ENCODE results near the gene COL20A1. TPM values are rescaled to one million over a fixed set of nuclear protein-coding genes. Genes with fewer than 3 reads are reported as not detected.

The COL20A1 gene
- total and polyA plus RNA-seq, 2 of the 13 experiments (the other 11 are each of a cell fraction or from before 2014, with no cell fraction given): not detected

DNA sequence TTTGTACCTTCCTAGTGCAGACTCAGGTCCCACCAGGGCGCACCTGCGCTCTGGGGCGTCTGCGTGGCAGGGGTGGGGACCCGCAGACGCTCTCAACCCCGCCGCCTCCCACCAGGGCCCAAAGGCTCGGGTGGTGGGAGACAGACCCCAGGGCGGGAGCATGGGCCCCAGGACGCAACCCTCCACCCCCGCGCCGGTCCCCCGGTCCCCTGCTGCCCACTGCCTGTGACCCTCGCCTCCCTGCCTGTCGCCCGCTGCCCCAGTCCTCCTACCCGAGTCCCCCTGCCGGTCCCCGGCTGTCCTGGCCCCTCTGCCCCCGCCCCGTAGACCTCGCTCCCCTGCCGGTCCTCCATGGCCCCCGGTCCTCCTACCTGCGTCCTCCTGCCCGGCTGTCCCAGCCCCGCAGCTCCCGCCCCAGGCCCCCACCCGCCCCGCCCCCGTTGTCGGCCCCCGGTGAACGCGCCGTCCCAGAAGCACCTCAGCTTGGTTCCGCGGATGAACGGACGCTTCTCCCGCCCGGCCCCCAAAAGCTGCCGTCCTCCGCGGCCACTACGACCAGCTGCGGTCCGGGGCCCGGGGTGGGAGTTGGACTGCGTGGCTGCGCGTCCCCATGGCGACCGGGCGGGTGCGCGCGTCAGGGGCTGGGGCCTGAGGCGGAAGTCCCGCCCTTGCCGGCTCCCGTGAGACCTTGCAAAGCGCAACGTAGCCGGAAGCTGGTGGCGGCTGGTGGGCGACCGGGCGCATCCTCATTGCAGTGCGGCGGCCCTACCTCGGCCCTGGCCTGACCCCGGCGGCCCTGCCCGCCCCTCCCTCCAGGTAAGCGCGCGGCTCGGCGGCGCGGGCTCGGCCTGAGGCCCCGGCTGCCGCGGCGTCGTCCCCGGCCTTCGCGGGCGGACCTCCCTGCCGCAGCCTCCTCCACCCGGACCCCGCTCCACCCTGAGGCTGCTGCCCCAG is 20.6 kb upstream of the COL20A1 start, which contains the start of gene ARFGAP1 (continued):
- TF ChIP-seq, protein P1, sequence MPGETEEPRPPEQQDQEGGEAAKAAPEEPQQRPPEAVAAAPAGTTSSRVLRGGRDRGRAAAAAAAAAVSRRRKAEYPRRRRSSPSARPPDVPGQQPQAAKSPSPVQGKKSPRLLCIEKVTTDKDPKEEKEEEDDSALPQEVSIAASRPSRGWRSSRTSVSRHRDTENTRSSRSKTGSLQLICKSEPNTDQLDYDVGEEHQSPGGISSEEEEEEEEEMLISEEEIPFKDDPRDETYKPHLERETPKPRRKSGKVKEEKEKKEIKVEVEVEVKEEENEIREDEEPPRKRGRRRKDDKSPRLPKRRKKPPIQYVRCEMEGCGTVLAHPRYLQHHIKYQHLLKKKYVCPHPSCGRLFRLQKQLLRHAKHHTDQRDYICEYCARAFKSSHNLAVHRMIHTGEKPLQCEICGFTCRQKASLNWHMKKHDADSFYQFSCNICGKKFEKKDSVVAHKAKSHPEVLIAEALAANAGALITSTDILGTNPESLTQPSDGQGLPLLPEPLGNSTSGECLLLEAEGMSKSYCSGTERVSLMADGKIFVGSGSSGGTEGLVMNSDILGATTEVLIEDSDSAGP (CRISPR knock-in tag; IDR thresholded peaks at IDR 0.05; ENCODE audit: borderline replicate concordance): peak; percentile 75
- TF ChIP-seq SP140L (CRISPR knock-in tag; IDR thresholded peaks at IDR 0.05; ENCODE audit: borderline replicate concordance): no peak
- TF ChIP-seq ZBTB7B (CRISPR knock-in tag; IDR thresholded peaks at IDR 0.05): peak; percentile 89
- no peak for TF ChIP-seq ZNF136 (CRISPR knock-in tag; IDR thresholded peaks at IDR 0.05; ENCODE audit: low read depth)
- TF ChIP-seq PHF20 (CRISPR knock-in tag; IDR thresholded peaks at IDR 0.05): peak; percentile 93
- TF ChIP-seq, protein P2, sequence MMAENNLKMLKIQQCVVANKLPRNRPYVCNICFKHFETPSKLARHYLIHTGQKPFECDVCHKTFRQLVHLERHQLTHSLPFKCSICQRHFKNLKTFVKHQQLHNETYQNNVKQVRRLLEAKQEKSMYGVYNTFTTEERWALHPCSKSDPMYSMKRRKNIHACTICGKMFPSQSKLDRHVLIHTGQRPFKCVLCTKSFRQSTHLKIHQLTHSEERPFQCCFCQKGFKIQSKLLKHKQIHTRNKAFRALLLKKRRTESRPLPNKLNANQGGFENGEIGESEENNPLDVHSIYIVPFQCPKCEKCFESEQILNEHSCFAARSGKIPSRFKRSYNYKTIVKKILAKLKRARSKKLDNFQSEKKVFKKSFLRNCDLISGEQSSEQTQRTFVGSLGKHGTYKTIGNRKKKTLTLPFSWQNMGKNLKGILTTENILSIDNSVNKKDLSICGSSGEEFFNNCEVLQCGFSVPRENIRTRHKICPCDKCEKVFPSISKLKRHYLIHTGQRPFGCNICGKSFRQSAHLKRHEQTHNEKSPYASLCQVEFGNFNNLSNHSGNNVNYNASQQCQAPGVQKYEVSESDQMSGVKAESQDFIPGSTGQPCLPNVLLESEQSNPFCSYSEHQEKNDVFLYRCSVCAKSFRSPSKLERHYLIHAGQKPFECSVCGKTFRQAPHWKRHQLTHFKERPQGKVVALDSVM (CRISPR knock-in tag; IDR thresholded peaks at IDR 0.05): peak; percentile 89
- TF ChIP-seq, protein P3, sequence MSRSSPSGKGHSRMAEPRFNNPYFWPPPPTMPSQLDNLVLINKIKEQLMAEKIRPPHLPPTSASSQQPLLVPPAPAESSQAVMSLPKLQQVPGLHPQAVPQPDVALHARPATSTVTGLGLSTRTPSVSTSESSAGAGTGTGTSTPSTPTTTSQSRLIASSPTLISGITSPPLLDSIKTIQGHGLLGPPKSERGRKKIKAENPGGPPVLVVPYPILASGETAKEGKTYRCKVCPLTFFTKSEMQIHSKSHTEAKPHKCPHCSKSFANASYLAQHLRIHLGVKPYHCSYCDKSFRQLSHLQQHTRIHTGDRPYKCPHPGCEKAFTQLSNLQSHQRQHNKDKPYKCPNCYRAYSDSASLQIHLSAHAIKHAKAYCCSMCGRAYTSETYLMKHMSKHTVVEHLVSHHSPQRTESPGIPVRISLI (CRISPR knock-in tag; IDR thresholded peaks at IDR 0.05; ENCODE audit: borderline replicate concordance): no peak
- TF ChIP-seq ZNF143 (CRISPR knock-in tag; IDR thresholded peaks at IDR 0.05): peak; percentile 93
- TF ChIP-seq ZNF713 (CRISPR knock-in tag; IDR thresholded peaks at IDR 0.05): peak; percentile 24; the same call in 1 of the 2 replicates
- peak; percentile 85 for TF ChIP-seq POLR2AphosphoS5 (IDR thresholded peaks at IDR 0.05; ENCODE audit: low read depth, low read length)
- no peak for TF ChIP-seq ZNF530 (CRISPR knock-in tag; IDR thresholded peaks at IDR 0.05; ENCODE audit: low read depth)
- TF ChIP-seq, protein P4, sequence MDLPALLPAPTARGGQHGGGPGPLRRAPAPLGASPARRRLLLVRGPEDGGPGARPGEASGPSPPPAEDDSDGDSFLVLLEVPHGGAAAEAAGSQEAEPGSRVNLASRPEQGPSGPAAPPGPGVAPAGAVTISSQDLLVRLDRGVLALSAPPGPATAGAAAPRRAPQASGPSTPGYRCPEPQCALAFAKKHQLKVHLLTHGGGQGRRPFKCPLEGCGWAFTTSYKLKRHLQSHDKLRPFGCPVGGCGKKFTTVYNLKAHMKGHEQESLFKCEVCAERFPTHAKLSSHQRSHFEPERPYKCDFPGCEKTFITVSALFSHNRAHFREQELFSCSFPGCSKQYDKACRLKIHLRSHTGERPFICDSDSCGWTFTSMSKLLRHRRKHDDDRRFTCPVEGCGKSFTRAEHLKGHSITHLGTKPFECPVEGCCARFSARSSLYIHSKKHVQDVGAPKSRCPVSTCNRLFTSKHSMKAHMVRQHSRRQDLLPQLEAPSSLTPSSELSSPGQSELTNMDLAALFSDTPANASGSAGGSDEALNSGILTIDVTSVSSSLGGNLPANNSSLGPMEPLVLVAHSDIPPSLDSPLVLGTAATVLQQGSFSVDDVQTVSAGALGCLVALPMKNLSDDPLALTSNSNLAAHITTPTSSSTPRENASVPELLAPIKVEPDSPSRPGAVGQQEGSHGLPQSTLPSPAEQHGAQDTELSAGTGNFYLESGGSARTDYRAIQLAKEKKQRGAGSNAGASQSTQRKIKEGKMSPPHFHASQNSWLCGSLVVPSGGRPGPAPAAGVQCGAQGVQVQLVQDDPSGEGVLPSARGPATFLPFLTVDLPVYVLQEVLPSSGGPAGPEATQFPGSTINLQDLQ (CRISPR knock-in tag; IDR thresholded peaks at IDR 0.05): no peak; the same call in 1 of the 2 replicates
- TF ChIP-seq POLR2A (IDR thresholded peaks at IDR 0.05; ENCODE audit: insufficient read depth in 1 of 2, low read depth in 2 of 2, low read length in 2 of 2): peak; percentile 82 to 96
- TF ChIP-seq, protein P5, sequence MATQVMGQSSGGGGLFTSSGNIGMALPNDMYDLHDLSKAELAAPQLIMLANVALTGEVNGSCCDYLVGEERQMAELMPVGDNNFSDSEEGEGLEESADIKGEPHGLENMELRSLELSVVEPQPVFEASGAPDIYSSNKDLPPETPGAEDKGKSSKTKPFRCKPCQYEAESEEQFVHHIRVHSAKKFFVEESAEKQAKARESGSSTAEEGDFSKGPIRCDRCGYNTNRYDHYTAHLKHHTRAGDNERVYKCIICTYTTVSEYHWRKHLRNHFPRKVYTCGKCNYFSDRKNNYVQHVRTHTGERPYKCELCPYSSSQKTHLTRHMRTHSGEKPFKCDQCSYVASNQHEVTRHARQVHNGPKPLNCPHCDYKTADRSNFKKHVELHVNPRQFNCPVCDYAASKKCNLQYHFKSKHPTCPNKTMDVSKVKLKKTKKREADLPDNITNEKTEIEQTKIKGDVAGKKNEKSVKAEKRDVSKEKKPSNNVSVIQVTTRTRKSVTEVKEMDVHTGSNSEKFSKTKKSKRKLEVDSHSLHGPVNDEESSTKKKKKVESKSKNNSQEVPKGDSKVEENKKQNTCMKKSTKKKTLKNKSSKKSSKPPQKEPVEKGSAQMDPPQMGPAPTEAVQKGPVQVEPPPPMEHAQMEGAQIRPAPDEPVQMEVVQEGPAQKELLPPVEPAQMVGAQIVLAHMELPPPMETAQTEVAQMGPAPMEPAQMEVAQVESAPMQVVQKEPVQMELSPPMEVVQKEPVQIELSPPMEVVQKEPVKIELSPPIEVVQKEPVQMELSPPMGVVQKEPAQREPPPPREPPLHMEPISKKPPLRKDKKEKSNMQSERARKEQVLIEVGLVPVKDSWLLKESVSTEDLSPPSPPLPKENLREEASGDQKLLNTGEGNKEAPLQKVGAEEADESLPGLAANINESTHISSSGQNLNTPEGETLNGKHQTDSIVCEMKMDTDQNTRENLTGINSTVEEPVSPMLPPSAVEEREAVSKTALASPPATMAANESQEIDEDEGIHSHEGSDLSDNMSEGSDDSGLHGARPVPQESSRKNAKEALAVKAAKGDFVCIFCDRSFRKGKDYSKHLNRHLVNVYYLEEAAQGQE (IDR thresholded peaks at IDR 0.05; ENCODE audit: borderline replicate concordance in 1 of 2, low read depth in 1 of 2, low read length in 2 of 2): no peak
- TF ChIP-seq ZNF367 (CRISPR knock-in tag; IDR thresholded peaks at IDR 0.05; ENCODE audit: borderline replicate concordance): no peak
- 0 out of 2 replicates have a peak, but pooled peaks have one; percentile 54 for TF ChIP-seq ZNF333 (CRISPR knock-in tag; IDR thresholded peaks at IDR 0.05; ENCODE audit: borderline replicate concordance)
